ENCODE measurements around the gene FAM222A. TPM values are rescaled to one million over a fixed set of nuclear protein-coding genes. Genes with fewer than 3 reads are reported as not detected.

FAM222A gene
- polyA plus RNA-seq, 5 donors, result 1.6 to 2.8 (median 1.8) TPM

DNA sequence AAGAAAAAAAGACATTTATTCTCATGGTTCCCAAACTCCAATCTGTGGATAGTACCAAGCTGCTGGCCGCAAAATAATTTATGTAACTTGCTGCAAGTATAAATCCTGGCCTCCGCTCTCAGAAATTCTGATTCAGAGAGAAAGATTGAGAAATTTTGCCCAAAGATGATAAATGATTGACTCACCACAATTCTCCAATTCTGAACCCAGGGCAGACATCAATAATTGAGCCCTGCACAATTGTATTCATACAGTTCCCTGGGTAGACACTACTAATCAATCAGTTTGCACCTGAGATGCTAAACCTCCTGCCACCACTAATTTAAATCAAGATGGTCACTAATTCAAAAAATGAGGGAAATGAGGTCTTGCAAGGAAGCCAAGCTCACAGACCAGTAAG lies 81.4 kb downstream of the FAM222A start:
- no peak for DNase-seq

DNA sequence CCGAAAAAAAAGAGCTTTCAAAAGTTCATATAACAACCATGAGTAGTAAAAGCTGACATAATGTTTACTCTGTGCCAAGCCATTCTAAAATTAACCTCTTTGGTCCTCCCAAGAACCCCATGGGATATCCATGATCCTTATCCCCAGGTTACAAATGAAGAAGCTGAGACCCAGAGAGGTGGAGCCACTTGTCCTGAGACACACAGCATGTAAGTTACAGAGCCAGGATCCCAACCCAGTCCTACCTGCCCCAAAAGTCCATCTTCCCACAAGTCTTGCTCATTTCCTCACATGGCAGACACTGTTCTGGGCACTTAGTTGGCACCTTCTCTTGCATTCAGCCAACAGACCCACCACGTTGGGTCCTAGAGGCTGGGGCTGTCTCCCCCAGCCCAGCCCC lies 82.4 kb downstream of the FAM222A start:
- DNase-seq, result no peak

DNA sequence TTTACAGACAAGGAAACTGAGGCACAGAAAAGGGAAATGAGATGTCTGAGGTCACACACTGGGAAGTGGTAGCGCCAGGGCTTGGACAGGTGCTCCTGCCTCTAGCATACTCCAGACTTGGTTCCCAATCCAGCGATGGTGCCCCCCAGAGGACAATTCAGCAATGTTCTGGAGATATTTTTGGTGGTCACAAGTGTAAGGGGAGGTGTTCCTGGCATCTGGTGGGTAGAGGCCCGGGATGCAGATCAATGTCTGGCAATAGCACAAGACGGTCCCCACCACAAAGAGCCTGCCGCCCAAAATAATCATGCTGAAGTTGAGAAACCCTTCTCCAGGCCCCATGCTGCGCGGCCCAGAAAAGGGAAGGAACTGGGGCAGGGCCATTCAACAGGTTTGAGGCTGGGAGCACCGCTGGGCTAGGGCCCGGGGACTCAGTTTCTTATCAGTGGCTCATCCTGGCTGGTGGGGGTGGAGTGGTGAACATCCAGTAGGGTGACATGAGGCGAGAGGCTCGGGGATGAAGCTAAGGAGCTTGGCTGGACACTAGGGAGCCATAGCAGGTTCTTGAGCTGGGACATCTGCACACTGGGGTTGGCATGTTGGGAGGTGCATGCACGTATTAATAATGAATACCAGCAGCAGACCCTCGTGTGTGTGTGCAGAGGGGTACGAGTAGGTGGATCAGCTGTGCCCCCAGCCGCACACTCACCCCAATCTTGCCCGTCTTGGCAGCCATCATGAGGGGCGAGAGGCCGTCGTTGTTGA lies 84.5 kb downstream of the FAM222A start:
- no peak for DNase-seq

GRCh38 chr12:109798691-109799090 lies 85.1 kb downstream of the FAM222A start:
- DNase-seq, result no peak

DNA sequence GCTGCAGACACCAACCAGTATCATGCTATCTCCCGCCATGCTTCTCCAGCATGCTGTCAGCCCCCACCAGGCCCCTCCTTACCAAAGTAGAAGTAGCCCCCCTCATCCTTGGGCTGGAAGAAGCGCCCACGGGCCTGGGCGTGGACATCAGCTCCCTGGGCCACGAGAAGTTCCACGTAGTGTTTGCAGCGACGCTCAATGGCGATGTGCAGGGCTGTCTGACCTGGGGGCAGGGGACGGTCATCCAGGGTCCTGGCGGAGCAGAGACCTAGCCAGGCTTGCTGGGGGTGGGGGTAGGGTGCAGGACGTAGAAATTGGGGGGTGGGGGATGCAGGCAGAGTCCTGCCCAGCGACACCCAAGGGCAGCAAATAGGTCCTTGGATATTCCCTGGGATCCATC lies 86.9 kb downstream of the FAM222A start:
- DNase-seq, result no peak

DNA sequence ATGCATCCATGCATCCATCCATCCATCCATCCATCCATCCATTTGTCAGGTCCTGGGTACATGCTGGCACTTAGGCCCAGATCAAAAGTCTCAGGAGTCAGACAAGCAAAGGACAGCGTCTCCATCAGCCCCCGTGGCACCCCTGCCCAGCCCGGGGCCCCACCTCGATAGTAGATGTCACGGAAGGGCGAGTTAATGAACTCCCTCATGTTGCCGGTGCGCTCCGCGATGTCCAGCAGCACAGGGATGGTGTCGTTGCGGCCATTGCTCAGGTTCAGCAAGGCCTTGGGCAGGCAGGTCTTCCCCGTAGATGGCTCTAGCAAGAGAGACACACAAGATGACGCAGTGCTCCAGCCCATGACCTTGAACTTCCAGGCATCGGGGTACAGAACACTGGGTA lies 89.2 kb downstream of the FAM222A start:
- DNase-seq, result no peak

DNA sequence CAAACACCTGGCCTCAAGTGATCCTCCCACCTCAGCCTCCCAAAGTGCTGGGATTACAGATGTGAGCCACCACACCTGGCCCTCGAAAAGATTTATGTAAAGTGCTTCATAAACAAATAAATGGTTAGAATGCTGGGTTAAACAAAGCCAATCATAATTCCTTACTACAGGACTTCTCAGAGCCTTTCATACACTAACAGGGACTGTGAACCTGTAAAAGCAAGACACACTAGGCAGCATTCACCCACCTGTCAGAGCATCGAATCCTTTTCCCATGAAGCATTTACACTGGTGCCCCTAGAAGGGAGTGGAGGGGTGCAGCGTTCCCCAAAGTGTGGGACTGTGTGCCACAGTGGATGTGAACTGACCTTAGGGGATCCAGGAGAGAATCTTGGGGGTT lies 90.1 kb downstream of the FAM222A start:
- DNase-seq, result no peak

DNA sequence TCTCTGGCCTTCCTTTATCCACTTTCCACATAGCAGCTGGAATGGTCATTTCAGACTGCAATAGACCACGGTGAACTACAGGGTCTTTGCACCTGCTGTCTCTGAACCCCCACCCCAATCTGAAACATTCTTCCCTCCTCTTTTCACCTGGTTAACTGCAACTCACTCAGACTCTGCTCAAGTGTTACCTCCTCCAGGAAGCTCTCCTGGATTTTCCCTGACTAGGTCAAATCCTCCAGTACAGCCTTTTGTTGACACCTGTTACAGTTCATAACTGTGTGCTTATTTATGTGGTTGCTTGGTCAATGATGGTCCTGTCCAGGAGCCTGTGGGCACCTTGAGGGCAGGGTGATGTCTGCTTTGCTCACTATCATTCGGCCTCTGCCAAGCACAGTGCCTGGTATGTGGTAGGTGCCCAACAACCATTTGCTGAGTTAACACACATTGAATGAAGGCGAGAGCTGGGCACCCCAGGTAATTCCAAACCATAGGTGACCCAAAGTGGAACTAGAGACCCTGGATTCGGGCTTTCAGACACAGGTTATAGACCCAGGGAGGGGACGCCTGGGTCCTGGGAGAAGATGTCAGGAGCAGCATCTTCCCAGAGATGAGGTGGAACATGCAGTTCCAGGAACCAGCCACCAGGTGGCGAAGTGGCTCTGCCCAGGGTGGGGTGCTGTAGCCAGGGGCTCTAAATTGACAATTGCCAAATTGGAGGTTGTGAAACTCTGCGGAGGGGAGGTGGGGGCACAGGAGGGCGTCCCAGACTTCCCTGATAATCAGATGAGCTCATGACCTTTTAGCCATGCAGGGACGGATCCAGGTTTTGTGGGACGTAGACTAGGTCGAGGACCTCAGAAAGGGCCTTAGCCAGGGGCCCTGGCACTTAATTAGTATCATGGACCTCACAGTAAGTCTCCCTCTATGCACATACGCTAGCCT lies 91.5 kb downstream of the FAM222A start:
- peak; percentile 38 to 56 for DNase-seq

GRCh38 chr12:109807954-109808643 lies 94.5 kb downstream of the FAM222A start:
- no peak for DNase-seq

DNA sequence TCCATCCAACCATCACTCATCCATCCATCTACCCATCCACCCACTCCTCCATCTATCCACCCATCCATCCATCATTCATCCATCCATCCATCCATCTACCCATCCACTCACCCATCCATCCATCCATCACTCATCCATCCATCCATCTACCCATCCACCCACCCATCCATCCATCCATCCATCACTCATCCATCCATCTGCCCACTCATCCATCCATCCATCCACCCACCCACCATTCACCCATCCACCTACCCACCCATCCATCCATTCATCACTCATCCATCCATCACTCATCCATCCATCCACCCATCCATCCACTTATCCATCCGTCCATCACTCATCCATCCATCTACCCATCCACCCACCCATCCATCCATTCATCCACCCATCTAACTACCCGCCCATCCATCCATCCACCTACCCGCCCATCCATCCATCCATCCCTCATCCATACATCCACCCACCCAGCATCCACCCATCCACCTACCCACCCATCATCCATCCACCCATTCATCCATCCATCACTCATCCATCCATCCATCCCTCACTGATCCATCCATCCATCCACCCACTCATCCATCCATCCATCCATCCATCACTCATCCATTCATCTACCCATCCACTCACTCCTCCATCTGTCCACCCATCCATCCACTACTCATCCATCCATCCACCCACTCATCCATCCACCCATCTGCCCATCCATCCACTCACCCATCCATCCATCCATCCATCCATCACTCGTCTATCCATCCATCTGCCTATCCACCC lies 95.4 kb downstream of the FAM222A start:
- no peak for DNase-seq

DNA sequence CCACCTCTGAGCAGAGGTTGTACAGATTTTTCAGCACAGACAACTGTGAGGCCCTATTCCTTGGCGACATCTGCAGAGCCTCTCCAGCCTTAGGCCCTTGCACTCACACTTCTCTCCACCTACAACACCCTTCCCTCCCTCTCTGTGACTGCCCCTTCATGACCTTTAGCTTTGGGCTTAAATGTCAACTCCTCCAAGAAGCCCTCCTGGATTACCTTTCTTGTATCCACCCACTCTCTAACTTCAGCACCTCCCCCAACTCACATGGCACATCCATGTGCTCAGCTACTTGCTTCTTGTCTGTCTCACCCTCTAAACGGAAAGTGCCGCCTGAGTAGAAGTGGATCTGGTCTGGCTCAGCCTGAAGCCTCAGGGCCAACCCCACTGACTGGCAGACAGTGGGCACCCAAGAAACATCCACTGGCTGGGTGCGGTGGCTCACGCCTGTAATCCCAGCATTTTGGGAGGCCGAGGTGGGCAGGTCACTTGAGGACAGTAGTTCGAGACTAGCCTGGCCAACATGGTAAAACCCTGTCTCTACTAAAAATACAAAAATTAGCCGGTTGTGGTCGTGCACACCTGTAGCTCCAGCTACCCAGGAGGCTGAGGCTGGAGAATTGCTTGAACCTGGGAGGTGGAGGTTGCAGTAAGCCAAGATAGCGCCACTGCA lies 97.5 kb downstream of the FAM222A start:
- no peak for DNase-seq

- DNase-seq, result no peak
Observed at GRCh38 chr12:109811624-109811995, 98.0 kb downstream of the FAM222A start.

DNA sequence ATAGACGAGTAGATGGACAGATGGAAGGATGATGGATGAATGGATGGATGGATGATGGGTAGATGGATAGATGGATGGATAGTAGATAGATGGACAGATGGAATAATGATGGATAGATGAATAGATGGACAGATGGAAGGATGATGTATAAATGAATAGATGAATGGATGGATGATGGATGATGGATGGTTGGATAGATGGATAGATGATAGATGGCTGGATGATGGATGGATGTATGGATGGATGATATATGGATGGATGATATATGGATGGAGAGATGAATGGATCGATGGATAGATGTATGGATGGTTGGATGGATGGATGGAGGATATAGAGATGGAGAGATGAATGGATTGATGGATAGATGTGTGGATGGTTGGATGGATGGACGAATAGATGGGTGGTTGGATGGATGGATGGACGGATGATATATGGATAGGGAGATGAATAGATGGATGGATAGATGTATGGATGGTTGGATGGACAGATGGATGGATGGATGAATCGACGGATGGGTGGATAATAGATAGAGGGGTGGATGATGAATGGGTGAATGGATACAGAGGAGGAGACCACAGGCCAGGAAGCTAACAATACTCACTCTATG lies 100.3 kb downstream of the FAM222A start:
- no peak for DNase-seq

GRCh38 chr12:109814600-109815150 lies 101.0 kb downstream of the FAM222A start:
- no peak for DNase-seq

DNA sequence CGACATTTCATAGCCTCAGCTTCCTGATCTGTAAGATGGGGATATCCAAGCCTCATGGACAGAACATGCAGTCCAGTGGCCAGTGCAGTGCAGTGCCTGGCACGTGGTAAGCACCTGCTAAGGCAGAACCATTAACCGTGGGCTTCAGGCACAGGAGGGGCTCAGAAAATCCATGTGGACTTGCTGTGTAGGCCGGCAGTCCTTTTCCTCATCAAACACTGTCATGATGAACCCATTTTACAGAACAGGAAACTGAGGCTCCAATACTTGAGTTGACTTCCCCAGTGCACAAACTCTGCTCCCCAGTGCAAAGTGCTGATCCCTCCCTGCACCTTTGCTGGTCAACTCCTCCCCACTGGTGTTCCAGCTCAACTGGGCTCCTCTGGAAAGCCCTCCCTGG lies 101.6 kb downstream of the FAM222A start:
- DNase-seq, result no peak

GRCh38 chr12:109815757-109816617 lies 102.4 kb downstream of the FAM222A start:
- DNase-seq, result no peak

- no peak for DNase-seq
Observed at GRCh38 chr12:109816870-109817269, 103.2 kb downstream of the FAM222A start.

DNA sequence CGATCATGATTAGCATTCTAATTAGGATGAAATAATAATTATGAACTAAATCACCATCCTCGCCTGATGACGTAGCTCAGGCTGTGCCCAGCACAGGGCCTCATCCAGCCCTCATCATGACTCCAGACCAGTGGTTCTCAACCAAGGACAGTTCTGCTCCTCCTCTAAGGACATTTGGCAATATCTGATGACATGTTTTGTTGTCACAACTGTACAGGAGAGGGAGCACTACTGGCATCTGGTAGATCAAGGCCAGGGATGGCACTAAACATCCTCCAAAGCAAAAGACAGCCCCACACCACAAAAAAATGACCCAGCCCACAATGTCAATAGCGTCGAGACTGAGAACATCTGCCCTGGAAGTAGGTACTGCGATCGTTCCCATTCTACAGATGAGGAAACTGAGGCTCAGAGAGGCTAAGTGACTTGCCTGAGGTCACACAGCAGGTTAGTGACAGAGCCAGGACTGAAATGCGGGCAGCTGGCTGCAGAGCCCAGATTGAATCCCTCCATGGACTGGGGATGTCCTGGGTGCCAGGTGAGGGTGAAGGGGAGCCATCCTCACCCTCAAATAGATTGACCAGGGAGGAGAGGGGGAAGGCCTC lies 104.1 kb downstream of the FAM222A start:
- no peak for DNase-seq

- DNase-seq, result no peak
Observed at GRCh38 chr12:109818253-109818652, 104.6 kb downstream of the FAM222A start.
